Sigmoid colon (tissue), 7 donors: ENCODE results near the gene NOS1AP. TPM values are rescaled to one million over a fixed set of nuclear protein-coding genes. Genes with fewer than 3 reads are reported as not detected.

ENCODE experiments used
- DNase-seq: peaks from one replicate; pipeline ENCODE4 v3.0.0-alpha.2; 2019
- H3K27ac ChIP-seq, 4 donors: fragments of 200-600 bp; sonication (generic); one replicate each; pipeline ENCODE4 v1.5.1; 2016 to 2019; ENCODE audit warnings: mild to moderate bottlenecking in 1 of 4
- H3K27me3 ChIP-seq, 3 donors: fragments of 200-600 bp; sonication (generic); one replicate each; pipeline ENCODE4 v1.5.1; 2019; ENCODE audit warnings: mild to moderate bottlenecking in 1 of 3
- H3K36me3 ChIP-seq, 4 donors: fragments of 200-600 bp; sonication (generic); one replicate each; pipeline ENCODE4 v1.5.1; 2016 to 2019
- H3K4me1 ChIP-seq, 4 donors: fragments of 200-600 bp; sonication (generic); one replicate each; pipeline ENCODE4 v1.5.1; 2017 to 2019
- H3K4me3 ChIP-seq, 4 donors: fragments of 200-600 bp; sonication (generic); one replicate each; pipeline ENCODE4 v1.5.1; 2017 to 2019; ENCODE audit warnings: mild to moderate bottlenecking in 2 of 4, moderate library complexity in 1 of 4
- H3K9me3 ChIP-seq, 4 donors: fragments of 200-600 bp in 3 of 4; sonication (generic) in 3 of 4; one replicate each; pipeline versions ENCODE4 v1.5.1 to v1.6.1; 2013 to 2019
- CTCF ChIP-seq, 4 experiments: fragments of 450-650 bp in 3 of 4; fragments of 200-600 bp in 1 of 4; IDR thresholded peaks; one replicate each; pipeline ENCODE4 v1.5.1; 2016 to 2019; ENCODE audit warnings: antibody characterized with exemption in 4 of 4, mild to moderate bottlenecking in 3 of 4, moderate library complexity in 2 of 4
- EP300 ChIP-seq, 4 donors: sonication (generic); formaldehyde crosslinking; IDR thresholded peaks; one replicate each; pipeline ENCODE4 v1.6.1; 2017; ENCODE audit warnings: antibody characterized with exemption in 4 of 4
- POLR2A ChIP-seq, 2 donors: fragments of 450-650 bp; IDR thresholded peaks; one replicate each; pipeline ENCODE4 v1.6.1; 2016; ENCODE audit warnings: antibody characterized with exemption in 2 of 2, mild to moderate bottlenecking in 2 of 2, moderate library complexity in 2 of 2
- POLR2AphosphoS5 ChIP-seq, 4 donors: sonication (generic); formaldehyde crosslinking; IDR thresholded peaks; one replicate each; pipeline ENCODE4 v1.6.1; 2017; ENCODE audit warnings: antibody characterized with exemption in 4 of 4
- WGBS, 2 donors: extraction: QIAGEN DNeasy Blood & Tissue Kit; methylation state at CpG; one replicate each; pipeline ENCODE4 v1.1.7; 2013; 5-methylcytosine and 5-hydroxymethylcytosine counted together
- intact Hi-C: fragments of 100-400 bp; cut with DNase I; formaldehyde crosslinking; loops from one replicate; pipeline ENCODE4 v1.15.1; 2023
- polyA plus RNA-seq, 3 donors: library from polyadenylated mRNA; stranded (reverse); fragments of 200-250 nt; gene quantifications; one replicate each; pipeline ENCODE4 v1.2.3, GENCODE V29; 2013
- total RNA-seq, 4 donors: library from RNA; depleted of rRNA; stranded (reverse); fragments of >200 nt; gene quantifications; one replicate each; pipeline ENCODE4 v1.1.0, GENCODE V29; 2016
- donor health status: healthy with polysubstance abuse.
- donor health status: Bipolar disorder and iron deficiency.
- donor health status: healthy.

Gene NOS1AP
- total and polyA plus RNA-seq, 7 donors = 1.2 to 11.9 (median 4.6) TPM

DNA sequence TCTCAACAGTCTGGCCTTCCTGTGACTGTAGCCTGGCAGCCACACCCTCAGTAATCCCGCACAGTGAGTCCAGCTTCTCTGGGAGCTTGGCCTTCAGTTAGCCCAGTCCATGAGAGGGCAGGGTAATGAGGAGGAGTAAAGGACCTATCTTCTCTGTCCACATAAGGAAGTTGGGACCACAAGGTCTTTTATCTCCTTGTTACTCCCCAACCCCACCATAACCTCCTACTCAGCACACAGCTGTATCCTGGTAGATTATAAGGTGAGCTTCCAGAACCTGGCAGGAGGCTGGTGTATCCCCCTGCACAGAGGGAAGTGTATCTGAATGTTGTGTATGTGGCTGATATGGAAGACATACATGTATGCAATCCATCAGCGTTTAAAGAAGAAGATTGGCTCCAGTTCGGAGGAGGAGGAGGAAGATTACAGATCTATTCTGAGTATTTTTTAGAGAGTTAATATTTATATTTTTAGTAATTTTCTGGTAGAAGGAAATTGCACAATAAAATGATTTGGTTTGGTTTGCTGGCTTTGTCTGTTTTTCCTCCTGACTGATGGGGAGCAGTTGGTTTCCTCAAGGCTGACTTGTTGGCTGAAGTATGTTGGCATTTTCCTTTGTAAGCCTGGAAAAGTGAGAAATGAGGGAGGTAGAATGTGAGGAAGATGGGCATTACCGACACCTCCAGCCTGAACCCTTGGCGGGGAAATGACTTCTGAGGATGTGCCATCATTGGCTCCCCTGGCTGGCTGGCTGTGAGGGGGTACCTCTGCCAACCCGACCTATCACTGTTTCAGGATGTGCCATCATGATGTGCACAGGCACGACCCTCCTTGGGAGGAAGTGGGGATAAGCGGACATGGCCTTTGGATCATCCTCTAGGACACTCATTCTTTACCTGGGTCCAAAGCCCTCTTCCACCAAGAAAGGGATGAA lies 317.1 kb downstream of the NOS1AP start:
- no peak for DNase-seq
- intact Hi-C loops = no loop called here
- H3K27me3 ChIP-seq = no peaks in the 10 kb centered on the region

DNA sequence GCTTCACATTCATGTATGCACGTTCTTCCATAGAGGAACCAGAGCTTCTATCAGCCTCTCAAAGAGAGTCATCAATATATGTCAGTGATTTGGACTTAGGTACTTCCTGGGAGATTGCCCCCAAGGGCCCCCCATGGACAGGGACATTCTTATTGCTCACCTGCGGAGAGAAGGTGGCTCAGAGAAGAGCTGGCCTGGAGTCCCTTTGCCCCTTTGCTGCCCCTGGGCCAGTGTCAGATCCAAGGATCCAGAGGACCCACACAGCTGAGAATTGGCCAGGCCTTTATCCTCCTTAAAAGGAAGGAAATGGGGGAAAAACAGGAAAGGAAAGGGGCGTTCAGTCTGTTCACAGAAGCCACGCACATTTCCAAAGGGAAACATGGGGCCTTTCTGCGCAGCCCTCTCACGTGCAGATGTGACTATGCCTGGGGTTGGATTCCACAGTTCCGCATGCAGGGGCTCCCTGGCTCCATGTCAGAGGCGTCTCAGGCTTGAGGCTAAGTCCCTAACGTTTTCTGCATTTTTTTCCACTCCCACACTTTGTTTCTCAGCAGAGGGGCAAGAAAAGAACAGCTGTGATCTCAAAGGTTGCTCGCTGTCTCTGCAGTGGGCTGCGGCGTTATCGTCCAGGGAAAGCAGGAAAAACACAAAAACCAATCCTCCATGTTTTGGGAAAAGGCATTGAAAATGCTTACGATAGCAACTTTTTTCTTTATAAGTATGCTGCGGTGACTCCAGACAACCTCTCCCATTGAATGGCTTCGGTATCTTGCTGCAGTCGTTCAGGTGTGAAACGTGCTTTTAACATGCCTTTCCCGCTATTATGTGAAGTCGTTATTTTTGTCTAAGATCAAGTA lies 318.0 kb downstream of the NOS1AP start:
- DNase-seq = no peak

More for the DNA sequence above, 317.1 kb downstream of the NOS1AP start:
- no peaks in the 10 kb centered on the region for H3K9me3 ChIP-seq
- TF ChIP-seq POLR2AphosphoS5 (IDR thresholded peaks at IDR 0.05) = no peak
- TF ChIP-seq POLR2A (IDR thresholded peaks at IDR 0.05) = no peak
- TF ChIP-seq CTCF (IDR thresholded peaks at IDR 0.05) = no peak
- no peak overlapping the region for H3K27ac ChIP-seq
- no peak overlapping the region for H3K4me3 ChIP-seq
- no peaks in the 10 kb centered on the region for H3K4me1 ChIP-seq
- H3K36me3 ChIP-seq = peaks cover 0 to 18% (median 2%) of the 10 kb centered on the region in 4 donors
- 80 to 86% methylated on average over 8 of the region's 8 CpGs for WGBS, 2 donors

GRCh38 chr1:162388083-162388594 lies 318.6 kb downstream of the NOS1AP start:
- intact Hi-C loops = no loop called here
- TF ChIP-seq EP300 (IDR thresholded peaks at IDR 0.05) (no peak), CTCF (IDR thresholded peaks at IDR 0.05) (no peak), POLR2A (IDR thresholded peaks at IDR 0.05) (no peak), POLR2AphosphoS5 (IDR thresholded peaks at IDR 0.05) (no peak)
- Histone ChIP-seq H3K9me3 (no peaks in the 10 kb centered on the region), H3K27ac (no peak overlapping the region), H3K27me3 (no peaks in the 10 kb centered on the region), H3K4me3 (no peak overlapping the region), H3K36me3 (peaks cover 0 to 10% (median 2%) of the 10 kb centered on the region in 4 donors), H3K4me1 (peaks cover 0 to 3% (median 0%) of the 10 kb centered on the region in 4 donors)
- WGBS, 2 donors = 85 to 96% methylated on average over 8 of the region's 8 CpGs
- DNase-seq = no peak

More for the DNA sequence above, 318.0 kb downstream of the NOS1AP start:
- Histone ChIP-seq H3K4me1 (peaks cover 0 to 3% (median 0%) of the 10 kb centered on the region in 4 donors), H3K36me3 (peaks cover 0 to 17% (median 2%) of the 10 kb centered on the region in 4 donors), H3K27ac (no peak overlapping the region), H3K27me3 (no peaks in the 10 kb centered on the region), H3K9me3 (no peaks in the 10 kb centered on the region), H3K4me3 (no peak overlapping the region)
- 86 to 92% methylated on average over 20 of the region's 20 CpGs for WGBS, 2 donors
- no peak for TF ChIP-seq POLR2AphosphoS5 (IDR thresholded peaks at IDR 0.05)
- no peak for TF ChIP-seq POLR2A (IDR thresholded peaks at IDR 0.05)
- no peak for TF ChIP-seq EP300 (IDR thresholded peaks at IDR 0.05)
- TF ChIP-seq CTCF (IDR thresholded peaks at IDR 0.05) = no peak
- intact Hi-C loops = no loop called here

DNA sequence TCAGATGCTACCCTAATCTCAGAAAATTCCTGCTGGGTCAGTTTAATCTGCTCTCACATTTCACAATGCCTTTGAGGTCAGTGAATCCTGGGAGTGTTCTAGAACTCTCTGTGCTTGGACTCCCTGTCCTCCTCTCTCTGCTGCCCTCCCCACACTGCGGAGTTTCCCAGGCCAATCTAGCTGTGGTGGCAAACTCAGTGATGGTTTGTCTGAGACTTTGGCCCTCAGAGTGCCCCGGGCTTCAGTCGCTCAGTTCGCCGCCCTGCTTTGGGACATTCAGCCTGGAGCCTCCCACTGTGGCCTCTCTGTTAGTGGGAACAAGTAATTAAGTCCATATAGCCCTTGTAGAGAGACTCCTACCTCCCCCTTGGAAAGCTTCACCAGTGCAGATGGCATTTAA lies 319.1 kb downstream of the NOS1AP start:
- DNase-seq = no peak
- Histone ChIP-seq H3K36me3 (peaks cover 0 to 5% (median 2%) of the 10 kb centered on the region in 4 donors), H3K27me3 (no peaks in the 10 kb centered on the region), H3K27ac (no peak overlapping the region), H3K4me1 (peaks cover 0 to 3% (median 0%) of the 10 kb centered on the region in 4 donors), H3K9me3 (no peaks in the 10 kb centered on the region), H3K4me3 (no peak overlapping the region)
- TF ChIP-seq POLR2A (IDR thresholded peaks at IDR 0.05) (no peak), POLR2AphosphoS5 (IDR thresholded peaks at IDR 0.05) (no peak), EP300 (IDR thresholded peaks at IDR 0.05) (no peak), CTCF (IDR thresholded peaks at IDR 0.05) (no peak)
- intact Hi-C loops = no loop called here
- WGBS, 2 donors = 91% methylated on average over 5 of the region's 5 CpGs
